ENCODE data around the gene PPP1R13B.

PPP1R13B gene

GRCh38 chr14:103686831-103687485, 160.4 kb downstream of the PPP1R13B start:
- no peaks in the 10 kb centered on the region for H3K9me3 ChIP-seq (ENCODE audit: control insufficient read depth, insufficient read depth, low read length)
- peaks cover 7% of the 10 kb centered on the region; the same call in 1 of the 2 replicates for H3K4me1 ChIP-seq (ENCODE audit: insufficient read depth, low read length)
- no peak overlapping the region for H3K9ac ChIP-seq (ENCODE audit: low read depth, low read length)
- peaks cover 18% of the 10 kb centered on the region for H3K36me3 ChIP-seq (ENCODE audit: insufficient read depth, low read length)

DNA sequence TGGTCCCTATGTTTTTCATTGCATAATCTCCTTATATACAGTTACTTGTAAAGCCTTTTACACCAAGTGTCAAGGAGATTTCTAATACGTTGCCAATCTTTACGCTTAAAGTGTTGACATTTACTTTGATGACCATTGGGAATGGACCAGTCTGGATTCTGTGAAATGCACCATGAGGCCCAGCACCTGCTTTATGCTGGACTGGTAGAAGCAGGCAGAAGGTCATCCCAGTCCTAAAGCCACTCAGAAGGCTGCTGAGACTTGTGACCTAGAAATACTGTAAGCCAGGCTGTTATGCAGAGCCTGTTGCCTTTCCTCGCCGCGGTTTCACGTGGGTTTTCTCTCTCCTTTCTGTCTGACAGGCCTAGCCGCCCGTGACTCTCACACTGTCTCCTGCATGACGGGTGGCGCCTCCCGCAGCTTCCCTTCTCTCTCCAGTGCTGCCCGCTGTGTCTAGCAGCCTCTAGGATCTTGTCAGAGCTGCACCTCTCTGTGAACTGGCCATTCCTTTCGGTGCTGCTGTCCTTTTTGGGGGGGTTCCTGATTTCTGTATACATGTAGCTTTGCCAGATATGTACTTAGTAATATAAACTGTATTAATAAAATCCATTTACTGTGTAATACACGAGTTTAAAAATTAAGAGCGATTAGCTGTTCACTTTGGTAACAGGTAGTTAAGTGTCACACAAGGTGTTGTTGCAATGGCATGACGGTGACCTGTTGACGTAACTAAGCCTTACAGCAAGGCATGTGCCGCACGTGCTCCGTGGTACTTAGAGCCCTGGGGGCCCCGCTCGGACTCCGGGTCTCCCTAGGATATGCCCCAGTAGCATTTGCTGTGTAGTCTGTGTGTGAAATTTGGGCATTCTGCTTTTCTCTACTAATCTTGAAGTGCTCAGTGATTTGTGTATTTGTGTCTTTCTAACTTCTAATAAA, 161.8 kb downstream of the PPP1R13B start:
- no peak overlapping the region for H3K9ac ChIP-seq (ENCODE audit: low read depth, low read length)
- H3K4me1 ChIP-seq (ENCODE audit: insufficient read depth, low read length): peaks cover 7% of the 10 kb centered on the region; the same call in 1 of the 2 replicates
- H3K36me3 ChIP-seq (ENCODE audit: insufficient read depth, low read length): peaks cover 25% of the 10 kb centered on the region
- H3K9me3 ChIP-seq (ENCODE audit: control insufficient read depth, insufficient read depth, low read length): no peaks in the 10 kb centered on the region

DNA sequence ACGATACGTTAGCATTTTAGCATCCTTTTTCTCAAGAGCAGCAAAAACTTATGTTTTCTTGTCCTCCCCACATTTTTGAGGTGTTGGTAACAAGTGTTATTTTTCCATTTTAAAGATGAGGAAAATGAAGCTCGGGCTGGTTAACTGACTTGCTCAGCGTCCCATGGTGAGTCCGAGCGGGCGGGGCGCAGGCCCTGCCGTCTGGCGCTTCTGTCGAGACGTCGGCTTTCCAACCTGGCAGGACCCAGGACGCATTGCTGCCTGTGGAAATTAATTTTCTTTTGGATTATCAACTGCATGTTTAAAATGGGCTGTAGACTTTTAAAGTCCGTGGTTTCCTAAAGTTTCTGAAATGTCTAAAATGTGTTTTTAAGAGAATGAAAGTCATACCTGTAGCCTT, 162.5 kb downstream of the PPP1R13B start:
- H3K9ac ChIP-seq (ENCODE audit: low read depth, low read length): no peak overlapping the region
- peaks cover 23% of the 10 kb centered on the region for H3K36me3 ChIP-seq (ENCODE audit: insufficient read depth, low read length)
- no peaks in the 10 kb centered on the region for H3K9me3 ChIP-seq (ENCODE audit: control insufficient read depth, insufficient read depth, low read length)
- H3K4me1 ChIP-seq (ENCODE audit: insufficient read depth, low read length): peaks cover 7% of the 10 kb centered on the region; the same call in 1 of the 2 replicates

GRCh38 chr14:103684471-103684870, 162.9 kb downstream of the PPP1R13B start:
- Histone ChIP-seq H3K4me1 (ENCODE audit: insufficient read depth, low read length) (peaks cover 7% of the 10 kb centered on the region; the same call in 1 of the 2 replicates), H3K9me3 (ENCODE audit: control insufficient read depth, insufficient read depth, low read length) (no peaks in the 10 kb centered on the region), H3K9ac (ENCODE audit: low read depth, low read length) (no peak overlapping the region), H3K36me3 (ENCODE audit: insufficient read depth, low read length) (peaks cover 27% of the 10 kb centered on the region)
